ENCODE results near the gene CDK19.

The CDK19 gene

GRCh38 chr6:110654096-110654820 is 161.0 kb downstream of the CDK19 start:
- Histone ChIP-seq H3K27me3 (ENCODE audit: insufficient read depth, low read length) (no peaks in the 10 kb centered on the region), H3K4me3 (ENCODE audit: low read depth, low read length, poor library complexity, severe bottlenecking) (no peak overlapping the region), H3K79me2 (ENCODE audit: insufficient read depth, low read length) (no peaks in the 10 kb centered on the region), H3K9me3 (ENCODE audit: low read length) (no peaks in the 10 kb centered on the region), H3K4me1 (ENCODE audit: insufficient read depth, low read length, severe bottlenecking) (no peaks in the 10 kb centered on the region), H2AFZ (ENCODE audit: low read length) (no peak overlapping the region), H3K36me3 (ENCODE audit: insufficient read depth, low read length) (no peaks in the 10 kb centered on the region), H3F3A (ENCODE audit: insufficient read depth, low read length) (no peaks in the 10 kb centered on the region), H3K9ac (ENCODE audit: low read length) (no peak overlapping the region), H3K4me2 (ENCODE audit: low read length) (no peak overlapping the region), H4K20me1 (ENCODE audit: insufficient read depth, low read length) (no peaks in the 10 kb centered on the region), H3K9me2 (ENCODE audit: low read depth, low read length) (no peaks in the 10 kb centered on the region), H3K27ac (ENCODE audit: low read depth, low read length, poor library complexity, severe bottlenecking) (no peak overlapping the region)
- TF ChIP-seq, protein P1, sequence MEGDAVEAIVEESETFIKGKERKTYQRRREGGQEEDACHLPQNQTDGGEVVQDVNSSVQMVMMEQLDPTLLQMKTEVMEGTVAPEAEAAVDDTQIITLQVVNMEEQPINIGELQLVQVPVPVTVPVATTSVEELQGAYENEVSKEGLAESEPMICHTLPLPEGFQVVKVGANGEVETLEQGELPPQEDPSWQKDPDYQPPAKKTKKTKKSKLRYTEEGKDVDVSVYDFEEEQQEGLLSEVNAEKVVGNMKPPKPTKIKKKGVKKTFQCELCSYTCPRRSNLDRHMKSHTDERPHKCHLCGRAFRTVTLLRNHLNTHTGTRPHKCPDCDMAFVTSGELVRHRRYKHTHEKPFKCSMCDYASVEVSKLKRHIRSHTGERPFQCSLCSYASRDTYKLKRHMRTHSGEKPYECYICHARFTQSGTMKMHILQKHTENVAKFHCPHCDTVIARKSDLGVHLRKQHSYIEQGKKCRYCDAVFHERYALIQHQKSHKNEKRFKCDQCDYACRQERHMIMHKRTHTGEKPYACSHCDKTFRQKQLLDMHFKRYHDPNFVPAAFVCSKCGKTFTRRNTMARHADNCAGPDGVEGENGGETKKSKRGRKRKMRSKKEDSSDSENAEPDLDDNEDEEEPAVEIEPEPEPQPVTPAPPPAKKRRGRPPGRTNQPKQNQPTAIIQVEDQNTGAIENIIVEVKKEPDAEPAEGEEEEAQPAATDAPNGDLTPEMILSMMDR (IDR thresholded peaks at IDR 0.05; ENCODE audit: low read length), result no peak
- TF ChIP-seq EZH2 (IDR thresholded peaks at IDR 0.05; ENCODE audit: borderline replicate concordance, low read length), result no peak

- no peak overlapping the region for H3K4me3 ChIP-seq (ENCODE audit: low read depth, low read length, poor library complexity, severe bottlenecking)
- no peak for TF ChIP-seq EZH2 (IDR thresholded peaks at IDR 0.05; ENCODE audit: borderline replicate concordance, low read length)
- TF ChIP-seq, protein P1 (IDR thresholded peaks at IDR 0.05; ENCODE audit: low read length), result no peak
- no peaks in the 10 kb centered on the region for H3K27me3 ChIP-seq (ENCODE audit: insufficient read depth, low read length)
These were observed 161.9 kb downstream of the CDK19 start for GRCh38 chr6:110653381-110653780.

GRCh38 chr6:110652520-110652919 is 162.7 kb downstream of the CDK19 start:
- Histone ChIP-seq H3K9ac (ENCODE audit: low read length) (no peak overlapping the region), H3F3A (ENCODE audit: insufficient read depth, low read length) (no peaks in the 10 kb centered on the region), H3K4me1 (ENCODE audit: insufficient read depth, low read length, severe bottlenecking) (no peaks in the 10 kb centered on the region), H3K9me2 (ENCODE audit: low read depth, low read length) (no peaks in the 10 kb centered on the region), H2AFZ (ENCODE audit: low read length) (no peak overlapping the region), H3K27ac (ENCODE audit: low read depth, low read length, poor library complexity, severe bottlenecking) (no peak overlapping the region), H4K20me1 (ENCODE audit: insufficient read depth, low read length) (no peaks in the 10 kb centered on the region), H3K9me3 (ENCODE audit: low read length) (no peaks in the 10 kb centered on the region), H3K4me2 (ENCODE audit: low read length) (no peak overlapping the region), H3K27me3 (ENCODE audit: insufficient read depth, low read length) (no peaks in the 10 kb centered on the region), H3K36me3 (ENCODE audit: insufficient read depth, low read length) (no peaks in the 10 kb centered on the region), H3K79me2 (ENCODE audit: insufficient read depth, low read length) (no peaks in the 10 kb centered on the region), H3K4me3 (ENCODE audit: low read depth, low read length, poor library complexity, severe bottlenecking) (no peak overlapping the region)
- TF ChIP-seq, protein P1 (IDR thresholded peaks at IDR 0.05; ENCODE audit: low read length), result no peak
- TF ChIP-seq EZH2 (IDR thresholded peaks at IDR 0.05; ENCODE audit: borderline replicate concordance, low read length), result no peak

More at GRCh38 chr6:110653381-110653780, 161.9 kb downstream of the CDK19 start:
- Histone ChIP-seq H3K9me3 (ENCODE audit: low read length) (no peaks in the 10 kb centered on the region), H3K9ac (ENCODE audit: low read length) (no peak overlapping the region), H3K36me3 (ENCODE audit: insufficient read depth, low read length) (no peaks in the 10 kb centered on the region), H3K4me2 (ENCODE audit: low read length) (no peak overlapping the region), H3K9me2 (ENCODE audit: low read depth, low read length) (no peaks in the 10 kb centered on the region), H3K4me1 (ENCODE audit: insufficient read depth, low read length, severe bottlenecking) (no peaks in the 10 kb centered on the region), H3F3A (ENCODE audit: insufficient read depth, low read length) (no peaks in the 10 kb centered on the region), H3K79me2 (ENCODE audit: insufficient read depth, low read length) (no peaks in the 10 kb centered on the region), H2AFZ (ENCODE audit: low read length) (no peak overlapping the region), H4K20me1 (ENCODE audit: insufficient read depth, low read length) (no peaks in the 10 kb centered on the region), H3K27ac (ENCODE audit: low read depth, low read length, poor library complexity, severe bottlenecking) (no peak overlapping the region)

Measured in OCI-LY1 (cell line).